COLO668 (cell line): ENCODE results near the gene NPAS4.
"Not testable (repeated sequence)": the region's sequence is repeated elsewhere in the genome, so short reads cannot be mapped to it uniquely, and the experiment has no call there.

Source experiments
- DNase-seq: peaks from one replicate; lab custom pipeline; 2025; ENCODE audit not compliant: unreplicated experiment; lab: John Stamatoyannopoulos, UW

NPAS4 gene

GRCh38 chr11:66417000-66417399 lies 3.8 kb upstream of the NPAS4 start:
- no peak for DNase-seq

GRCh38 chr11:66418168-66418985 lies 2.5 kb upstream of the NPAS4 start:
- DNase-seq = peak; percentile 73

- no peak for DNase-seq
These were observed 1.9 kb upstream of the NPAS4 start for GRCh38 chr11:66418986-66419308.

- DNase-seq = peak; percentile 40
These were observed 1.0 kb upstream of the NPAS4 start for GRCh38 chr11:66419825-66420224.

GRCh38 chr11:66421492-66422205 lies 814 bp downstream of the NPAS4 start:
- DNase-seq = peak; percentile 19

- no peak for DNase-seq
These were observed 5.5 kb downstream of the NPAS4 start for GRCh38 chr11:66426314-66426713.

- DNase-seq = no peak
These were observed 8.1 kb downstream of the NPAS4 start for GRCh38 chr11:66428933-66429332.

- DNase-seq = peak; percentile 75
These were observed 9.3 kb downstream of the NPAS4 start for GRCh38 chr11:66429983-66430602.

- DNase-seq = not testable (repeated sequence)
These were observed 10.5 kb downstream of the NPAS4 start for GRCh38 chr11:66431287-66431686.

- not testable (repeated sequence) for DNase-seq
These were observed 11.1 kb downstream of the NPAS4 start for GRCh38 chr11:66431871-66432329.

- no peak for DNase-seq
These were observed 11.8 kb downstream of the NPAS4 start for GRCh38 chr11:66432597-66432996.

GRCh38 chr11:66437979-66438503 lies 17.2 kb downstream of the NPAS4 start:
- DNase-seq = no peak

- peak; percentile 93 for DNase-seq
These were observed 17.9 kb downstream of the NPAS4 start, which contains the start of gene MRPL11 for GRCh38 chr11:66438504-66439466. Gene MRPL11 (minus strand): TSS chr11:66438848. CDS start chr11:66438754, 94 bp downstream.

GRCh38 chr11:66440101-66440939 lies 19.5 kb downstream of the NPAS4 start:
- DNase-seq = not testable (repeated sequence)

GRCh38 chr11:66440940-66441282 lies 20.1 kb downstream of the NPAS4 start:
- not testable (repeated sequence) for DNase-seq

- no peak for DNase-seq
These were observed 22.8 kb downstream of the NPAS4 start for GRCh38 chr11:66443602-66444001.

- DNase-seq = no peak
These were observed 26.2 kb downstream of the NPAS4 start for GRCh38 chr11:66447012-66447411.

GRCh38 chr11:66448523-66448922 lies 27.7 kb downstream of the NPAS4 start:
- DNase-seq = no peak

GRCh38 chr11:66450560-66450959 lies 29.7 kb downstream of the NPAS4 start:
- DNase-seq = no peak

- no peak for DNase-seq
These were observed 30.8 kb downstream of the NPAS4 start for GRCh38 chr11:66451663-66452062.
